ENCODE measurements around the gene RANGAP1. TPM values are rescaled to one million over a fixed set of nuclear protein-coding genes. Genes with fewer than 3 reads are reported as not detected.
A peak's percentile ranks its signal among the peaks of the same experiment; 100 is the strongest.
"Not testable (repeated sequence)": the region's sequence is repeated elsewhere in the genome, so short reads cannot be mapped to it uniquely, and the experiment has no call there.

RANGAP1 gene
- total RNA-seq, 1 donor from 2014 or later: 32.8 TPM

DNA sequence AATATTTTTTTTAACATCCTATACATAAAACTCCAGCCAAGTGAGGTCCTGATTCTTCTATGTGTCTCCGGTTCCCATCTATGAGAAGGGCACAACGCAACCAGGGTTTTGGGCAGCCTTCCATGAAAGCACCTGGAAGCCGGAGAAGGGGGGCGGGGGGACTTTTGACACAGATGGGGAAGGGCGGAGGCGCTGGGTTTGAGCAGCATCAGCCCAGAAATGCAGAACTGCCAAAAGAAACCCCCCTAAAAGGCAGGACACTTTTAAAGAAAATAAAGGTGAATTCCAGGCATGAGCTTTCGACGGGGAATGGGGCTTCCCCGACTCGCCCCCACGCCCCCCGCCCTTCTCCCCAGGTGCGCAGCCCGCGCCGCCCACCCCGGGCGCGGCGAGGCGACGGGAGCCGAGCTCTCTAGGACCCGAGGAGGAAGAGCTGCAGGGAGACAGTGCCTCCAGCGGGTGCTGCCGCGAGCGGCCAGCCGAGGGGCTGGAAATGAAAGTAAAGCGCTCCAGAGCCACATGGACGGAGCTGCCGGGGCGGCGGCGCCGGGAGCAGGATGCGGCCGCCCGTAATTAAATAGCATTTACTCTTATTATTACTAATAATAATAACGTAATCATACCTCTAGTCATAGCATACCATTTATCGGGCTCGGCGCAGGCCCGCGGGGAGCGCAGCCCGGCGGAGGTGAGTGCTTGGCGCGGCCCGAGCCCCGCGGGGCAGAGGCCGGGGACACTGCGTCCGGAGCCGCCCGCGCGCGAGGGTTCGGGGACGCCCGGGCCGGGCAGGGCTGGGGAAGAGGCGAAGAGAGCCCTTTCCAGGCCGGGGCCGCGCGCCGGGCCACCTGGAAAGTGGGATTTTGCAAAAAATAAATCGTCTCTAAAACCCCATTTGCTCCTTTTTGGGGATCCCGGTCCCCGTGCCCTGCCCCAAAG, 15.4 kb upstream of the RANGAP1 start, which contains the start of gene ZC3H7B:
Gene ZC3H7B (plus strand): TSS at position 441 of the 936 bp plus-strand sequence. CDS start 19,136 bp downstream, outside the sequence.
- DNase-seq (ENCODE audit: low spot score): peak; percentile 94
- intact Hi-C loops (cut with DNase I): loop anchor here (2.0 to 5.0 kb wide), 2 partner anchors 15 to 209 kb away; partner anchors contain the start of genes EP300 and RANGAP1

DNA sequence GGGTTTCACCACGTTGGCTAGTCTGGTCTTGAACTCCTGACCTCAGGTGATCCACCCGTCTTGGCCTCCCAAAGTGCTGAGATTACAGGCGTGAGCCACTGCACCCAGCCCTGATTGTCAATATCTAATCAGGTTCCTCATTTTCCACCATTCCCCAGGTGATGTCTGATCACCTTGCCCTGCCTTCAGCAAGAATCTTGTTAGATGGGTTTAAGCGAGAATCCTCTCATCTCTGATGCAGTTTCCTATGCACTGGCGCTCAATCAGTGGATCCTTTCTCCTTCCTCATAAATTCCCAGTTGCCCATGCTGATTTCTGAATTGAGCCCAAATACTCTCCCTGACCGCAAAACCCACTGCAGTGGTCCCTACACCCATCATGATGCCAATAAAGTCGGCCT, 14.7 kb upstream of the RANGAP1 start:
- intact Hi-C loops (cut with DNase I): loop anchor here (2.0 to 5.0 kb wide), 2 partner anchors 14 to 208 kb away; partner anchors contain the start of genes EP300 and RANGAP1
- no peak for DNase-seq (ENCODE audit: low spot score)

GRCh38 chr22:41296826-41297667, 11.1 kb upstream of the RANGAP1 start:
- no peak for DNase-seq (ENCODE audit: low spot score)
- intact Hi-C loops (cut with DNase I): no loop called here

DNA sequence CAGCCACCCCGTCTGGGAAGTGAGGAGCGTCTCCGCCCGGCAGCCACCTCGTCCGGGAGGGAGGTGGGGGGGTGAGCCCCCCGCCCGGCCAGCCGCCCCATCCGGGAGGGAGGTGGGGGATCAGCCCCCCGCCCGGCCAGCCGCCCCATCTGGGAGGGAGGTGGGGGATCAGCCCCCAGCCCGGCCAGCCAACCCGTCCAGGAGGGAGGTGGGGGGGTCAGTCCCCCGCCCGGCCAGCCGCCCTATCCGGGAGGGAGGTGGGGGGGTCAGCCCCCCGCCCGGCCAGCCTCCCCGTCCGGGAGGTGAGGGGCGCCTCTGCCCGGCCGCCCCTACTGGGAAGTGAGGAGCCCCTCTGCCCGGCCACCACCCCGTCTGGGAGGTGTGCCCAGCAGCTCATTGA, 8.8 kb upstream of the RANGAP1 start:
- intact Hi-C loops (cut with DNase I); DNase-seq (ENCODE audit: low spot score): not testable (repeated sequence)

DNA sequence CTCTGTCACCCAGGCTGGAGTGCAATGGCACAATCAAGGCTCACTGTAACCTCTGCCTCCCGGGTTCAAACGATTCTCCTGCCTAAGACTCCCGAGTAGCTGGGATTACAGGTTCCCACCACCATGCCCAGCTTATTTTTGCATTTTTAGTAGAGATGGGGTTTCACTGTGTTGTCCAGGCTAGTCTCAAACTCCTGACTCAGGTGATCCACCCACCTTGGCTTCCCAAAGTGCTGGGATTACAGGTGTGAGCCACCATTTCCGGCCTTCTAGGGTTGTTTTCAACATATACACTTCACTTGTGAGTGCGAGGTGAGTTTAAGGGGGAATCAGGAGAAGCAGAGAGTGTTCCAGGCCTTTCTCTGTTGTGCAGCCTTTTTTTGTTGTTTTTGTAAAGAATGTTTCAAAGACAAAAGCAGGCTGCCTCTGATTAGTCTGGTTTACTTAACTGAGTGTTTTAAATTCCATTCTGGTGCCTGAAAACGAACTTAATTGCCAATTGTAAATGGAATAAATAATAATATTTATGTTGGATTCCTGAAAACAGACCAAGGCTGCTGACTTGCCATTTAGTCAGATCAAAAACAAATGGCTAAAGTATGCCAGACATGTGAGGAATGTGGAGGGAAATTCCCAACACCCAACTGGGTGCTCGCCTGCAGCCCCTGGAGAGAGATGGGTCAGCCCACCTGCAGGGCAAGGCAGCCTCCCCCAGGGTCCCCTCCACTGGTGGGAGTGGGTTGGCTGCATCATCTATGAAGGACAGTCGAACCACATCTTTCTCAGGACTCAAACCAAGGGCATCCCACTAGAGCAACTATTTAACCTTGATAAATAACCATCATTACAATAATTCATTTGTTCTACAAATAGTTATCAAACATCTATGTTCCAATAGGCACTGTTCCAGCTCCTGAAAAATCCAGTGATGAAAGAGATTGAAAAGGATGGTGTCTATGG, 4.6 kb upstream of the RANGAP1 start:
- intact Hi-C loops (cut with DNase I): no loop called here
- DNase-seq (ENCODE audit: low spot score): no peak

GRCh38 chr22:41289671-41290070, 3.7 kb upstream of the RANGAP1 start:
- intact Hi-C loops (cut with DNase I): loop anchor here (5.0 kb wide), 2 partner anchors 82 to 93 kb away; partner anchors contain the start of genes L3MBTL2 and TEF

GRCh38 chr22:41288245-41288946, 2.4 kb upstream of the RANGAP1 start:
- DNase-seq (ENCODE audit: low spot score): no peak

More at GRCh38 chr22:41289671-41290070, 3.7 kb upstream of the RANGAP1 start:
- no peak for DNase-seq (ENCODE audit: low spot score)

DNA sequence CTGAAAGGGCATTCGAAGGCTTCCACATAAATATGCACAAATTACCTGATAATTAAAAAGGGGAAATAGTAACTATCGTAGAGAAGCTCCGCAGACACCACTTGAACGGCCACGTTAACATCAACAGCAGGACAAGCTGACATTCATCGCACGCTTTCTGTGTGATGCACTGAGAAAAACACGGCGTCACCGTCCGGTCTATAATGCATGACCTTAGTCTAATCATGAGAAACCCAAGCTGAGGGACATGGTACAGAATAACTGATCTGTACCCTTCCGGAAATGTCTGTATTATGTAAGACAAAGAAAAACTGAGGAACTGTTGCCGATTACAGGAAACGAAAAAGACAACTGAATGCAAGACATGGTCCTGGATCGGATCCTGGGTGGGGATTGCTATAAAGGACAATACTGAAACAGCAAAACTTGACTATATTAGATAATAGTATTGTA, 678 bp upstream of the RANGAP1 start:
- DNase-seq (ENCODE audit: low spot score): no peak
- intact Hi-C loops (cut with DNase I): loop anchor here (2.0 to 5.0 kb wide), 4 partner anchors 14 to 196 kb away; partner anchors contain the start of genes L3MBTL2, TEF and ZC3H7B

More at GRCh38 chr22:41288245-41288946, 2.4 kb upstream of the RANGAP1 start:
- intact Hi-C loops (cut with DNase I): loop anchor here (5.0 kb wide), 2 partner anchors 81 to 94 kb away; partner anchors contain the start of genes L3MBTL2 and TEF

DNA sequence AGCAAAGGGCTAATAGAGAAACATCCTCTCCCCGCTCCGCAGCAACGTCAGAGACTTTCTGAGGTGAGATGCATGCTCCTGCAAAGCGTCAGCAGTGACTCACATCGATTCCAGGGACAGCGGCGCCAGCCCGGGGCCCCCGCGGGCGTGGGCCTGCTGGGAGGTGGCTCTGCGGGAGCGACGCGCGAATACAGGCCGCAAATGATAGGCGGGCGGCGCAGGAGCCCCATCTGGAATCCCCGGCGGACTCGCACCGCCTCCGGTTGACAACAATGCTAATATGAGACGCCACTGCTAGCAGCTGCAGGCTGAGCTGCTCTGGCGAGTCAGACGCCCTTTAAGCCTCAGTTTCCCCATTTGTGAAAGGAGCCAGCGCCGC, 557 bp downstream of the RANGAP1 start:
- intact Hi-C loops (cut with DNase I): loop anchor here (5.0 kb wide), 2 partner anchors 78 to 97 kb away; partner anchors contain the start of genes L3MBTL2 and TEF
- peak; percentile 78 for DNase-seq (ENCODE audit: low spot score)

- no peak for DNase-seq (ENCODE audit: low spot score)
- intact Hi-C loops (cut with DNase I): no loop called here
Observed at GRCh38 chr22:41284465-41284864, 1.5 kb downstream of the RANGAP1 start.

DNA sequence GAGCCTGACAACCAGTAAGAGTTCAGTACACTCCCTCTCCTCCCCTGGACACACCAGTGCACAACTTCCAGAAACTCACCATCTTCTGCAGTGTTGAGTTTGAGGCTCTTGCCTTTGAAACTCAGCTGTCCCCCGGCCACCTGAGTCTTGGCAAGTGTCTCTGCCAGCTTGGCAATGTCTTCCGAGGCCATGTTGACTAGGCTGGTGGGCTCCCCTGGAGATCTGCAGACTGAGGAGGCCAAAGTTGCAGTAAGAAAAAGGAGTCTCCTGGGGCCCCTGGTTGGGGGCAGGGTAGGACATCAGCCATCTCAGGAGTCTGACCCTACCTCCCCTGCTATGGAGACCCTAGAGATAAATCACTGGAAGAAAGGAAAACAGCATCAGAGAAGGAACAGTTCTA, 5.1 kb downstream of the RANGAP1 start:
- no peak for DNase-seq (ENCODE audit: low spot score)
- intact Hi-C loops (cut with DNase I): no loop called here

GRCh38 chr22:41280065-41280464, 5.9 kb downstream of the RANGAP1 start:
- intact Hi-C loops (cut with DNase I): no loop called here

GRCh38 chr22:41274856-41275255, 11.1 kb downstream of the RANGAP1 start:
- intact Hi-C loops (cut with DNase I): no loop called here
- DNase-seq (ENCODE audit: low spot score): no peak

More at GRCh38 chr22:41280065-41280464, 5.9 kb downstream of the RANGAP1 start:
- DNase-seq (ENCODE audit: low spot score): no peak

- no peak for DNase-seq (ENCODE audit: low spot score)
- intact Hi-C loops (cut with DNase I): no loop called here
Observed at GRCh38 chr22:41273128-41273527, 12.9 kb downstream of the RANGAP1 start.

DNA sequence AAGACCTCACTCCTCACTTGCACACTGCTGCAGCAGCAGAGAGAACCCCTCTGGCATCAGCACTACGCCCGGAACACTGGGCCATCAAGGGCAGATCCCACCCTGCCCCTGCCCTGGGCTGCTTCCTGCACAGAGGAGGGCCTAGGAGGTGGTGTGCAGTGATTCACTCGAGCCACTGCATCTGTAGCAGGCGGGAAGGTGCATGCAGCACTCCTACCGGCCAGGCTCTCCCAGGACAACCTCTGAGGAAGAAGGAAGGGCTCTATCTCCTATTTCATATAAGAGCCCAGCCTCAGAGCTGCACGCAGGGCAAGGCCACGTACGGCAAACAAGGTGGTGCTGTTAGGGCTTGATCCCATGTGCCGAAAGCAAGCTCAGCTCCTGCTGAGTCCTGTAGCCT, 14.2 kb downstream of the RANGAP1 start:
- DNase-seq (ENCODE audit: low spot score): no peak

GRCh38 chr22:41267958-41268357, 18.0 kb downstream of the RANGAP1 start:
- intact Hi-C loops (cut with DNase I): no loop called here
- no peak for DNase-seq (ENCODE audit: low spot score)

More for the DNA sequence above, 14.2 kb downstream of the RANGAP1 start:
- intact Hi-C loops (cut with DNase I): no loop called here

DNA sequence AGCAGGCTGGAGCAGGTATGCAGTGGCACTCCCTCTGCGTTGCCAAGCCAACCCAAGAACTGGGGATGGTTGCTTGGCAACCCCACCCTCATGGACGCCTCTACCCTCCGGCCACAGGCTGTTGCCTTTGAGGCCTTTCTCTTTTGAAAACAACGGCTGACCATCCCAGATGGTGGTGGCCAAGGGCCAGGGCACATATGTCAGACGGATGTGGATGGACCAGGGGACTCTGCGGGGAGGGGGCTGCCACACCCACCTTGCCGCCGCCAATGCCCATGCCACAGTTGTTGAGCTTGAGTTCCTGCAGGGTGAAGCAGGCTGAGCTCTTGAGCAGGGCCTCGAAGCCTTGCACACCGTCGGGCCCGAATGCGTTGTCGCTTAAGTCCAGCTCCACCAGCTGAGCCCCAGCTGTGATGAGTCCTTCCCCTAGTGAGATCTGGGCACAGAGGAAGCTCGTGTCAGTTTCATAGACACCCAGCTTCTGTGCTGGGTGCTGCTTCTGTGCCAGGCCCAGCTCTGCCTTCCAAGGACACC, 21.5 kb downstream of the RANGAP1 start:
- no peak for DNase-seq (ENCODE audit: low spot score)
- intact Hi-C loops (cut with DNase I): no loop called here
